ENCODE measurements around the gene HAP1.
"Not testable (repeated sequence)": the region's sequence is repeated elsewhere in the genome, so short reads cannot be mapped to it uniquely, and the experiment has no call there.

Gene HAP1, protein sequence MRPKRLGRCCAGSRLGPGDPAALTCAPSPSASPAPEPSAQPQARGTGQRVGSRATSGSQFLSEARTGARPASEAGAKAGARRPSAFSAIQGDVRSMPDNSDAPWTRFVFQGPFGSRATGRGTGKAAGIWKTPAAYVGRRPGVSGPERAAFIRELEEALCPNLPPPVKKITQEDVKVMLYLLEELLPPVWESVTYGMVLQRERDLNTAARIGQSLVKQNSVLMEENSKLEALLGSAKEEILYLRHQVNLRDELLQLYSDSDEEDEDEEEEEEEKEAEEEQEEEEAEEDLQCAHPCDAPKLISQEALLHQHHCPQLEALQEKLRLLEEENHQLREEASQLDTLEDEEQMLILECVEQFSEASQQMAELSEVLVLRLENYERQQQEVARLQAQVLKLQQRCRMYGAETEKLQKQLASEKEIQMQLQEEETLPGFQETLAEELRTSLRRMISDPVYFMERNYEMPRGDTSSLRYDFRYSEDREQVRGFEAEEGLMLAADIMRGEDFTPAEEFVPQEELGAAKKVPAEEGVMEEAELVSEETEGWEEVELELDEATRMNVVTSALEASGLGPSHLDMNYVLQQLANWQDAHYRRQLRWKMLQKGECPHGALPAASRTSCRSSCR

GRCh38 chr17:41734139-41734948 is at the start of gene HAP1:
HAP1 (minus strand) TSS chr17:41734643; CDS start chr17:41734634, 9 bp downstream.
- DNase-seq (ENCODE audit: low spot score) (no peak), FAIRE-seq (no peak)

GRCh38 chr17:41782142-41782541 is 47.7 kb upstream of the HAP1 start:
- no peak for DNase-seq (ENCODE audit: low spot score)

GRCh38 chr17:41781404-41782110 is 47.1 kb upstream of the HAP1 start:
- no peak for FAIRE-seq

More at GRCh38 chr17:41782142-41782541, 47.7 kb upstream of the HAP1 start:
- FAIRE-seq: no peak

GRCh38 chr17:41779954-41780353 is 45.5 kb upstream of the HAP1 start:
- FAIRE-seq: no peak

More at GRCh38 chr17:41781404-41782110, 47.1 kb upstream of the HAP1 start:
- no peak for DNase-seq (ENCODE audit: low spot score)

GRCh38 chr17:41777574-41778188 is 43.2 kb upstream of the HAP1 start:
- peak; percentile 71 for FAIRE-seq
- DNase-seq (ENCODE audit: low spot score): peak; percentile 72

More at GRCh38 chr17:41779954-41780353, 45.5 kb upstream of the HAP1 start:
- no peak for DNase-seq (ENCODE audit: low spot score)

DNA sequence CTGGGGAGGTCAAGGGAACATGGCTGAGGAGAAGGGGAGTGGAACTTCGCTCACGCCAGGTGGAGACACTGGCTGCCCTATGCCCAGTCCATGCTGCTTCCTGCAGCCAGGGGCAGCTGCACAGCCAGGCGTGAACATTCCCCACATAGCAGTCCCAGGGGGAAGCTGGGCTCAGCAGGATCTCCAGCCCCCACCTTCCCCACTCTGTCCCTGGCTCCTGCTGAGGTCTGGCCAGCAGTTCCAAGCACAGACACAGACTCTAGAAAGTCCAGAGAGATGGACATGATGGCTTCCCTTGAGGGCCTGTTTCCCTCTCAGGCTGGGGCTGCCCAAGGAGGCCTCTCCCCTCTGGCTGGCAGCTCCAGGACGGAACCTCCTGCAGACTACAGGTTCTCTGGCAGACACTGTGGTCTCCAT is 42.7 kb upstream of the HAP1 start:
- DNase-seq (ENCODE audit: low spot score) (peak; percentile 77), FAIRE-seq (peak; percentile 70)

- DNase-seq (ENCODE audit: low spot score); FAIRE-seq: not testable (repeated sequence)
Observed at GRCh38 chr17:41776262-41776900, 41.9 kb upstream of the HAP1 start.

DNA sequence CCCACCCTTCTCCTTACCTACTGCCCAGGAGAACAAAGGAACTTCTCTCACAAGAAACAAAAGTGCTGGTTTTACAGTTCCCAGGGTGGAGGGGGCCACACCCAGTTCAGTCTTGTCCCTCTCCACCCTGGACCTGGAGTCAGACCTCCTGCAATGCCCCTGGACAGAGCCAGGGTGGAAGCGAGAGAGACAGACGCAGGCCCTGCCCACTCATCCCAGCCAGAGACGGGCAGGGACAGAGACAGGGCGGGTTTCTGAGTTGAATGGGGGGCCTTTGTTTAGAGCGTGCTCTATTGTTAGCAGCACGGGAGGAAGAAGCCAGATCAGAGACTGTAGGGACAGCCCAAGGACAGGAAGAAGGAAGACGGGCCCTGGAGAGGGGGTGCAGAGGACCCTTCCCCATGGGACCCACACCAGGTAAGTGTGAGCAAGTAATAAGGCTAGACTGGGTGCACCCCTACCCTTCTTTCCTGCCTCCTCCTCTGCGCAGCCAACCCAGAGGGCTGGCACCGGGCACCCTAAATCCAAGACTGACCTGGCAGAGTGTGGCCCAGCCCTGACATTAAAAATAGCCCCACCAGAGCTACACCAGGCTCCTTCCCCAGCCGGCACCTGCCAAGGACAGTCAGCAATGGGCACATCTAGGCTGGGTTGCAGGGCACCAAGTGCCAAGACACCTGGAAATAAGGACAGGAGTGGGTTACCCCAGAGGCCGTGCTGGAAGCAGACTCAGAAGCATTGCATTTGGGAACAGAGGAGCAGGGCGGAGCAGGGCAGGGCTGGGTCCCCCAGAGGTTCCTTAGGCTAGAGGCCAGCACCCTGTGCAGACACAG is 41.2 kb upstream of the HAP1 start:
- DNase-seq (ENCODE audit: low spot score): no peak
- no peak for FAIRE-seq

GRCh38 chr17:41773731-41774193 is 39.3 kb upstream of the HAP1 start:
- FAIRE-seq (no peak), DNase-seq (ENCODE audit: low spot score) (no peak)

DNA sequence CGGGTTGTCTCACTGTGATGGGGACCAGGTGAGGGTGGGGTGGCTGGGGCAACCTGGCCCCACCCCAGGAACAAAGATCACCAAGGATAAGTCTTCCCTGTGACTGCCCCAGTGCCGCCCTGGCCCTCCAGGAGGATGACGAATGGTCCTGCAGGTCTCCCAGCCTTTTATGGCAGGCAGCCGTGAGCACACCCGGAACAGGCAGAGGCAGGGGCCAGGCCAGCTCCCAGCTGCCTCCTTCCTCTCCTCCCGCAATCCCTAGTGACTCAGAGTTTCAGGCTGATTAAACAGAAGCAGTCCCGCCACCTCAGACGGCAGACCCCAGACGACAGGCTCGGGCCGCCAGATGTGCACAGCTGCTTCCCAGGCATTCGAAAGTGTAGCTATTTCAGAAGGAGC is 38.7 kb upstream of the HAP1 start:
- peak; percentile 87 for FAIRE-seq

DNA sequence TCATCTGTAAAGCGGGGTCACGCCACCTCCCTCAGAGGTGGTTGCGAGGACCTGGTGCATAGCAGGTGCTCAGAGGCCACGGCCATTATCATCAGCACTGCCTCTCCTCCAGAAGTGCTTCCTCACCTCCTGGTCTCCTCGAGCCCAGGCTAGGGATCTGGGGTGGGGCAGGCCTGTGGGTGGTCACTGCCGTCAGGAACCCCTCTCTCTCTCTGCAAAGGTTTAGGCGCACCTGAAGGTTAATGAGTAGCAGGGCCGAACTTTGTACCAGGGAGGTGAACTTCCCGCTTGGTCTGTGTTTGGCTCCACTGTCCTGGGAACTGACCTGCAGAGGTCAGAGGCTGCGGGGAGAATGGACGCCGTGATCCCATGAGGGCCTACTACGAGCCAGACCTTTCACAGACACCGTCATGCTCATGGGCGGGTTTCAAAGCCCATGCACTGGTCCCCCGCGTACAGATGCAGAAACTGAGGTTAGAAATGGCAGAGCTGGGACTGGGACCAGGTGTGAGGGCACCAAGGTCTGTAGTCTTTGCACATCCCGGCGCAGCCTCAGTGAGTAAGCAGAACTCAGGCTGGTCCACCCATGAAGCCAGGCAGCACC is 38.2 kb upstream of the HAP1 start:
- FAIRE-seq: no peak
- DNase-seq (ENCODE audit: low spot score): no peak

More for the DNA sequence above, 38.7 kb upstream of the HAP1 start:
- peak; percentile 88 for DNase-seq (ENCODE audit: low spot score)

GRCh38 chr17:41772218-41772585 is 37.8 kb upstream of the HAP1 start:
- DNase-seq (ENCODE audit: low spot score): no peak
- no peak for FAIRE-seq

DNA sequence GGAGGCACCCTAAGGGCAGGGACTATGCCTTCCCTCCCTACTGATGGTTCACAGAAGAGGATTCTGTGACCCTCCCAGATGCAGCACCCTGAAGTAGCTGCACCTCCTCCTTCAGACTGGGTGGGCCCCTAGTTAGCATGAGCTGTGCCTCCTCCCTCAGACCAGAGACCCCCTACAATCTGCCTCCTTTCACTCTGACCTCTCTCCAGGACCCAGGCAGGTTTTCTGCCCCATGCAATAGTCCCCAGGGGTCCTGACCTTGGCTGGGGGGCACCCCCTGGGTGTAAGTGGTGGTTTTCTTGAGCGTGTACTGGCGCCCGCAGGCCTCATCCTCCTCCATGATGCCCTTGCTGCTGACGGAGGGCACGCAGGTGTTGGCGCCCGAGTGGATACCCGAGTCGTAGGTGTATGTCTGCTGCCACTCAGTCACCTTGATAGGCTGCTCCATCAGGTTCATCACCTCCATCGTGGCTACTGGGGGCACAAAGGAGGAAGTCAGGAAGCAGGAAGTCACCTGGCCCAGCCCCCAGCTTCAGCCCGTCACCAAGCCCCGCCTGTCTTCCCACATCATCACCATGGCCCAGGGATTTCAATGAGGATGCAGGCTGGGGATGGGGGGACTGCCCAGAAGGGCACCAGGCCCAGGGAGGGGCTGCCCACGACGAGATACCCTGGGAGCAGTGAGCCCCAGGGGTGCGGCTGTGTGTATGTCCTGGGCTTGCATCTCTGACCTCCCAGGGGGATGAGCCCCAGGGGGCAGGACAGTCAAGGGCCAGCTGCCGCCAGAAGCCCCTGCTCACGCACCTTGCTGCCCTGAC is 37.2 kb upstream of the HAP1 start:
- FAIRE-seq (no peak), DNase-seq (ENCODE audit: low spot score) (no peak)

- DNase-seq (ENCODE audit: low spot score) (no peak), FAIRE-seq (no peak)
Observed at GRCh38 chr17:41769985-41770384, 35.5 kb upstream of the HAP1 start.

GRCh38 chr17:41769346-41769862 is 35.0 kb upstream of the HAP1 start:
- DNase-seq (ENCODE audit: low spot score): no peak
- FAIRE-seq: no peak

- no peak for FAIRE-seq
- DNase-seq (ENCODE audit: low spot score): no peak
Observed at GRCh38 chr17:41768682-41769288, 34.3 kb upstream of the HAP1 start.

GRCh38 chr17:41767324-41768042 is 33.0 kb upstream of the HAP1 start:
- no peak for FAIRE-seq

More at GRCh38 chr17:41767324-41768042, 33.0 kb upstream of the HAP1 start:
- DNase-seq (ENCODE audit: low spot score): no peak

Data from RCC 7860 (cell line).